Neural cell (in vitro differentiated cells): ENCODE data around the gene BLTP2. TPM values are rescaled to one million over a fixed set of nuclear protein-coding genes. Genes with fewer than 3 reads are reported as not detected.

Experiments used
- H2AFZ ChIP-seq: fragments of 200-600, 300-800 bp; sonication (generic), shearing (Covaris generic); 2 replicates; pipeline ENCODE4 v1.6.0; 2014; ENCODE audit warnings: low read depth, mild to moderate bottlenecking, antibody characterized with exemption, low read length, moderate library complexity
- H3F3A ChIP-seq: fragments of 200-600 bp; shearing (Covaris generic); 2 replicates; pipeline ENCODE4 v1.6.1; 2016; ENCODE audit warnings: mild to moderate bottlenecking, moderate library complexity, mixed read lengths, antibody characterized with exemption, low read length; ENCODE audit not compliant: insufficient read depth, poor library complexity, severe bottlenecking
- H3K27ac ChIP-seq: fragments of 200-600, 300-800 bp; sonication (generic), shearing (Covaris generic); 2 replicates; pipeline ENCODE4 v1.5.1; 2014; ENCODE audit warnings: mild to moderate bottlenecking, low read length, moderate library complexity
- H3K27me3 ChIP-seq: fragments of 300-800, 200-600 bp; sonication (generic), shearing (Covaris generic); 2 replicates; pipeline ENCODE4 v1.6.0; 2014; ENCODE audit warnings: mild to moderate bottlenecking, low read depth, low read length, moderate library complexity; ENCODE audit not compliant: insufficient read depth
- H3K36me3 ChIP-seq: fragments of 300-800, 200-600 bp; sonication (generic), shearing (Covaris generic); 2 replicates; pipeline ENCODE4 v1.5.1; 2014; ENCODE audit warnings: mild to moderate bottlenecking, antibody characterized with exemption, low read length, moderate library complexity; ENCODE audit not compliant: insufficient read depth
- H3K4me2 ChIP-seq: fragments of 300-800, 200-600 bp; sonication (generic), shearing (Covaris generic); 2 replicates; pipeline ENCODE4 v1.6.0; 2014; ENCODE audit warnings: mild to moderate bottlenecking, low read length
- H3K4me3 ChIP-seq: fragments of 300-800, 200-600 bp; sonication (generic), shearing (Covaris generic); 2 replicates; pipeline ENCODE4 v1.5.1; 2014; ENCODE audit warnings: mild to moderate bottlenecking, low read length, moderate library complexity
- H3K79me2 ChIP-seq: fragments of 200-600 bp; shearing (Covaris generic); replicated peaks from 2 replicates; pipeline ENCODE4 v1.6.0; 2014; ENCODE audit warnings: mild to moderate bottlenecking, low read length, moderate library complexity; ENCODE audit not compliant: insufficient read depth
- H3K9ac ChIP-seq: fragments of 300-800, 200-600 bp; sonication (generic), shearing (Covaris generic); 2 replicates; pipeline ENCODE4 v1.6.1; 2016; ENCODE audit warnings: mild to moderate bottlenecking, low read length, mixed read lengths
- H3K9me2 ChIP-seq: fragments of 200-600 bp; shearing (Covaris generic); 2 replicates; pipeline ENCODE4 v1.6.1; 2016; ENCODE audit warnings: mild to moderate bottlenecking, low read length, mixed read lengths; ENCODE audit not compliant: insufficient read depth
- H3K9me3 ChIP-seq: fragments of 200-600, 300-800 bp; sonication (generic), shearing (Covaris generic); 2 replicates; pipeline ENCODE4 v1.6.1; 2016; ENCODE audit warnings: mild to moderate bottlenecking, mixed run types, low read length, moderate library complexity, mixed read lengths
- H4K20me1 ChIP-seq: fragments of 200-600 bp; shearing (Covaris generic); 2 replicates; pipeline ENCODE4 v1.6.1; 2016; ENCODE audit warnings: mild to moderate bottlenecking, mixed run types; ENCODE audit not compliant: insufficient read depth
- CTCF ChIP-seq: fragments of 450-650 bp; IDR thresholded peaks from 2 replicates; pipeline ENCODE4 v1.5.1; 2014; ENCODE audit warnings: antibody characterized with exemption, mild to moderate bottlenecking, moderate library complexity; ENCODE audit not compliant: poor library complexity, severe bottlenecking
- EP300 ChIP-seq: fragments of 450-650 bp; conservative IDR thresholded peaks from 2 replicates; pipeline ENCODE4 v1.6.1; 2014; ENCODE audit warnings: antibody characterized with exemption, mild to moderate bottlenecking, moderate library complexity; ENCODE audit not compliant: poor library complexity, severe bottlenecking
- EZH2 ChIP-seq: fragments of 200-600, 300-800 bp; shearing (Covaris generic), sonication (generic); IDR thresholded peaks from 2 replicates; pipeline ENCODE4 v1.6.1; 2014; ENCODE audit warnings: antibody characterized with exemption, low read length, borderline replicate concordance, mild to moderate bottlenecking; ENCODE audit not compliant: insufficient read depth, poor library complexity, severe bottlenecking
- MXI1 ChIP-seq: fragments of 450-650 bp; conservative IDR thresholded peaks from 2 replicates; pipeline ENCODE4 v1.6.1; 2014; ENCODE audit warnings: antibody characterized with exemption, mild to moderate bottlenecking; ENCODE audit not compliant: poor library complexity, severe bottlenecking
- POLR2AphosphoS5 ChIP-seq: IDR thresholded peaks from 2 replicates; pipeline ENCODE4 v1.6.1; 2012
- RAD21 ChIP-seq: fragments of 450-650 bp; conservative IDR thresholded peaks from 2 replicates; pipeline ENCODE4 v1.6.1; 2014; ENCODE audit warnings: antibody characterized with exemption, mild to moderate bottlenecking, moderate library complexity
- REST ChIP-seq: IDR thresholded peaks from 2 replicates; pipeline ENCODE4 v1.6.1; 2012; ENCODE audit warnings: borderline replicate concordance
- SMC3 ChIP-seq: fragments of 450-650 bp; conservative IDR thresholded peaks from 2 replicates; pipeline ENCODE4 v1.6.1; 2014; ENCODE audit warnings: antibody characterized with exemption, mild to moderate bottlenecking, moderate library complexity; ENCODE audit not compliant: poor library complexity
- TAF1 ChIP-seq: IDR thresholded peaks from 2 replicates; pipeline ENCODE4 v1.6.1; 2012; ENCODE audit warnings: low read depth
- polyA plus RNA-seq: library from polyadenylated mRNA; depleted of rRNA; stranded (reverse); fragments of >200 nt; gene quantifications from 2 replicates; pipeline ENCODE4 v1.2.3, GENCODE V29; 2014

Gene BLTP2
- polyA plus RNA-seq, 1 donor from 2014 or later = 54.4 TPM

- Histone ChIP-seq H3K36me3 (peaks cover 3% of the 10 kb centered on the region), H3K9me3 (no peaks in the 10 kb centered on the region), H3K27me3 (no peaks in the 10 kb centered on the region), H4K20me1 (no peaks in the 10 kb centered on the region), H3F3A (no peaks in the 10 kb centered on the region), H2AFZ (no peak overlapping the region), H3K9me2 (no peaks in the 10 kb centered on the region), H3K9ac (no peak overlapping the region), H3K79me2 (no peaks in the 10 kb centered on the region), H3K4me2 (no peak overlapping the region), H3K4me3 (no peak overlapping the region), H3K27ac (no peak overlapping the region)
- no peak for TF ChIP-seq REST
- TF ChIP-seq POLR2AphosphoS5 = no peak
- no peak for TF ChIP-seq CTCF
- no peak for TF ChIP-seq SMC3
- TF ChIP-seq EP300 = no peak
- no peak for TF ChIP-seq RAD21
- no peak for TF ChIP-seq TAF1
- no peak for TF ChIP-seq EZH2
- TF ChIP-seq MXI1 = no peak
These were observed 29.6 kb downstream of the BLTP2 start for GRCh38 chr17:28615260-28615940.

GRCh38 chr17:28613931-28614381 is 31.0 kb downstream of the BLTP2 start, which contains the start of gene RSKR:
Gene RSKR, minus strand, starts transcription at chr17:28614185. Its CDS starts 24 bp downstream, at chr17:28614161.
- H2AFZ ChIP-seq = no peak within 1 kb of the TSS
- no peaks in the 10 kb centered on the region for H3K9me2 ChIP-seq
- H3K27me3 ChIP-seq = no peaks in the 10 kb centered on the region
- H3K4me3 ChIP-seq = no peak within 1 kb of the TSS
- H3K79me2 ChIP-seq = no peaks in the 10 kb centered on the region
- TF ChIP-seq TAF1 (no peak), MXI1 (no peak), EP300 (no peak), RAD21 (no peak)
- H3K4me2 ChIP-seq = no peak within 1 kb of the TSS
- H4K20me1 ChIP-seq = no peaks in the 10 kb centered on the region
- no peak within 1 kb of the TSS for H3K27ac ChIP-seq
- H3F3A ChIP-seq = no peaks in the 10 kb centered on the region
- no peaks in the 10 kb centered on the region for H3K9me3 ChIP-seq
- no peak within 1 kb of the TSS for H3K9ac ChIP-seq
- H3K36me3 ChIP-seq = peaks cover 3% of the 10 kb centered on the region
